Caco-2 (cell line): ENCODE data around the gene CDR2. TPM values are rescaled to one million over a fixed set of nuclear protein-coding genes. Genes with fewer than 3 reads are reported as not detected.

Experiments
- BruUV-seq: library from RNA; stranded (reverse); fragments of 400-500 nt; replicated peaks from 2 replicates; lab custom pipeline; 2021; lab: Mats Ljungman, UMichigan
- CTCF ChIA-PET: fragments of 300-600 bp; sonication (Branson Sonifier 250); formaldehyde crosslinking; loops from one replicate; lab custom pipeline; 2022; ENCODE audit warnings: antibody characterized with exemption; lab: Charles Lee
- POLR2A ChIA-PET: fragments of 300-600 bp; sonication (Branson Sonifier 250); formaldehyde crosslinking; loops from one replicate; lab custom pipeline; 2022; ENCODE audit warnings: antibody characterized with exemption; lab: Charles Lee
- DNase-seq, 2 experiments: peaks; one replicate each; pipeline versions ENCODE4 v3.0.0 to v3.0.0-alpha.2; 2020 to 2022
- H3K27me3 ChIP-seq: replicated peaks from 2 replicates; pipeline ENCODE4 v1.6.0; 2011; ENCODE audit warnings: low read length; ENCODE audit not compliant: control insufficient read depth, insufficient read depth
- H3K36me3 ChIP-seq: 2 replicates; pipeline ENCODE4 v1.5.1; 2011; ENCODE audit warnings: low read length; ENCODE audit not compliant: control insufficient read depth, insufficient read depth
- H3K4me1 ChIP-seq: fragments of 250-450 bp; sonication (Bioruptor Pico); 2 replicates; pipeline ENCODE4 v1.5.1; 2020; ENCODE audit warnings: mild to moderate bottlenecking
- H3K4me3 ChIP-seq: 2 replicates; pipeline ENCODE4 v1.5.1; 2011; ENCODE audit warnings: low read depth, mild to moderate bottlenecking, control low read depth, low read length
- H3K9me3 ChIP-seq: fragments of 250-450 bp; sonication (Bioruptor Pico); 2 replicates; pipeline ENCODE4 v1.5.1; 2020; ENCODE audit warnings: mild to moderate bottlenecking, moderate library complexity
- H3K27ac Mint-ChIP-seq: one replicate; pipeline ENCODE4 v1.8.0; 2022; ENCODE audit warnings: mixed read lengths; ENCODE audit not compliant: unreplicated experiment
- H3K27me3 Mint-ChIP-seq: one replicate; pipeline ENCODE4 v1.8.0; 2022; ENCODE audit warnings: mixed read lengths; ENCODE audit not compliant: insufficient read depth, unreplicated experiment
- H3K36me3 Mint-ChIP-seq: one replicate; pipeline ENCODE4 v1.8.0; 2022; ENCODE audit warnings: mild to moderate bottlenecking, mixed read lengths; ENCODE audit not compliant: insufficient read depth, unreplicated experiment
- H3K4me1 Mint-ChIP-seq: one replicate; pipeline ENCODE4 v1.8.0; 2022; ENCODE audit warnings: low read depth, mixed read lengths; ENCODE audit not compliant: unreplicated experiment
- H3K4me3 Mint-ChIP-seq: one replicate; pipeline ENCODE4 v1.8.0; 2022; ENCODE audit warnings: mild to moderate bottlenecking, moderate library complexity, mixed read lengths; ENCODE audit not compliant: unreplicated experiment
- H3K9me3 Mint-ChIP-seq: one replicate; pipeline ENCODE4 v1.8.0; 2022; ENCODE audit warnings: mixed read lengths; ENCODE audit not compliant: unreplicated experiment
- CTCF ChIP-seq, 2 experiments: fragments of 200-600 bp in 1 of 2; IDR thresholded peaks; 1 replicate in 1 of 2; 2 replicates in 1 of 2; pipeline versions ENCODE4 v1.5.1 to v1.8.0; 2011 to 2022; ENCODE audit warnings: antibody characterized with exemption in 1 of 2, control low read depth in 1 of 2, inconsistent platforms in 1 of 2, low read depth in 1 of 2, low read length in 1 of 2, mild to moderate bottlenecking in 1 of 2, moderate library complexity in 1 of 2; ENCODE audit not compliant: insufficient read depth in 1 of 2, severe bottlenecking in 1 of 2, unreplicated experiment in 1 of 2
- intact Hi-C: fragments of 100-400 bp; cut with micrococcal nuclease; formaldehyde crosslinking; loops from one replicate; pipeline ENCODE4 v1.10.0; 2022; ENCODE audit not compliant: unreplicated experiment
- total RNA-seq: library from RNA; stranded (reverse); gene quantifications from 2 replicates; pipeline ENCODE4 v1.2.3, GENCODE V29; 2022

Gene CDR2
- total RNA-seq, 1 experiment from 2014 or later, result 24.3 TPM

DNA sequence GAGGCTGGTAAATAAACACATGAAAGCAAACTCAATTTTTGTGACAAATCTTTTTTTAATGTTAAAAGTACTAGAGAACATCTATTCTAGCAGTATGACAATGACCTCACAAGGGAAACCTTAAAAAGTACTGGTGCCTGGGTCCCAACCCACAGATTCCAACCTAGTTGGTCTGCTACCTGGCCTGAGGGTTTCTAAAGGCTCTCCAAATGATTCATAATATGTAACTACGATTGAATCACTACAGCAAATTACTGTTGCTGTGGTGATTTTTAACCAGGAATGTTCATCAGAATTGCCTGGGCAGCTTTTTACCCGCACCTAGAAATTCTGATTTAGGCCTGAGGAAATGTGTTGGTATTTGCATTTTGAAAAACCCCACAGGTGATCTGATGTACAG lies 26.1 kb downstream of the CDR2 start:
- H3K4me3 Mint-ChIP-seq, result no peak overlapping the region
- DNase-seq, result no peak
- H3K9me3 ChIP-seq, result no peaks in the 10 kb centered on the region
- no peak overlapping the region for H3K27ac Mint-ChIP-seq
- no peaks in the 10 kb centered on the region for H3K27me3 Mint-ChIP-seq
- no peaks in the 10 kb centered on the region for H3K4me1 Mint-ChIP-seq
- no peak overlapping the region for H3K4me3 ChIP-seq
- no peak for TF ChIP-seq CTCF (IDR thresholded peaks at IDR 0.05; ENCODE audit: insufficient read depth in 1 of 2, low read depth in 1 of 2, low read length in 1 of 2, severe bottlenecking in 1 of 2, unreplicated experiment in 1 of 2)
- ChIA-PET POLR2A (no interaction called here), CTCF (no interaction called here)
- no peaks in the 10 kb centered on the region for H3K27me3 ChIP-seq
- H3K9me3 Mint-ChIP-seq, result no peaks in the 10 kb centered on the region
- intact Hi-C loops, result no loop called here
- H3K36me3 Mint-ChIP-seq, result peaks cover 64% of the 10 kb centered on the region
- peaks cover 17% of the 10 kb centered on the region for H3K4me1 ChIP-seq
- no TSS peak for BruUV-seq
- H3K36me3 ChIP-seq, result peaks cover 4% of the 10 kb centered on the region; the same call in 1 of the 2 replicates

DNA sequence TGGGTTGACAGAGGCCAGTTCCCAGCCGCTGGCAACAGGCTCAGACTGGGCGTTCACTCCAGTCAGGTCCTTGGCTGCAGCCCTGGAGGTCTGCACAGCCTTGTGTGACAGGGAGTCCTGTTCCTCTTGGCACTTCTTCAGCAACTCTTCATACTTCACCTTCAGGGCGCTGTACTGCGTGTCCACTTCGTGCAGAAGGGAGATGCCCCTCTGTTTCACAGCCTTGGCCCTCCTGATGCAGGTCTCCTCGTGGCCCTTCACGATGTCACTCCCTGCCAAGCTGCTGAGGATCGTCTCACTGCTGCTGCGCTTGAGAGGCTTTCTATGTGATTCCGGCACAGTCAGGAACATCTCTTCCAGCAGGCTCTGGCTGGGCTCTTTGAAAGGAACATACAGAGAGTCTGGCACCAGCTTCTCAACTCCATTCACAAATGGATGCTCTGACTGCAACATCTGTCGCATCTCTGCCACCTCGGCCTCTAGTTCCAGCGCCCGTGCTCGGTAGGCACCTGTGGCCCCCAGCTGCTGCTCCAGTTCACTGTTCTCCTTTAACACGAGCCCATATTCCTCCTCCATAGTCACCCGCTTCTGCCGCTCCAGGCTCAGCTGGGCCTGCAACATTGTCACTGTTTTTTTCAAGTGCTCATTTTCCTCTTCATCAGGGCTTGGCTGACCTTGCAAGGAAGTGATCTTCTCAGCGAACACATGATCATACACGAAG lies 27.2 kb downstream of the CDR2 start:
- BruUV-seq, result no TSS peak
- Mint-ChIP-seq H3K4me1 (no peaks in the 10 kb centered on the region), H3K4me3 (no peak overlapping the region), H3K36me3 (peaks cover 59% of the 10 kb centered on the region), H3K27ac (peak overlapping the region; percentile 56), H3K9me3 (no peaks in the 10 kb centered on the region), H3K27me3 (no peaks in the 10 kb centered on the region)
- no peak for DNase-seq
- no peak for TF ChIP-seq CTCF (IDR thresholded peaks at IDR 0.05; ENCODE audit: insufficient read depth in 1 of 2, low read depth in 1 of 2, low read length in 1 of 2, severe bottlenecking in 1 of 2, unreplicated experiment in 1 of 2)
- Histone ChIP-seq H3K36me3 (peaks cover 4% of the 10 kb centered on the region; the same call in 1 of the 2 replicates), H3K4me3 (no peak overlapping the region), H3K9me3 (no peaks in the 10 kb centered on the region), H3K27me3 (no peaks in the 10 kb centered on the region), H3K4me1 (peaks cover 7% of the 10 kb centered on the region)
- ChIA-PET POLR2A (no interaction called here), CTCF (interaction anchor here (1.5 kb wide), 1 partner anchor 10 kb away, joined by 4 read pairs; no protein-coding TSS in a partner anchor)
- intact Hi-C loops, result no loop called here

- CTCF ChIA-PET, result interaction anchor here (1.5 kb wide), 1 partner anchor 9 kb away, joined by 4 read pairs; no protein-coding TSS in a partner anchor
- H3K4me1 ChIP-seq, result no peaks in the 10 kb centered on the region
- Mint-ChIP-seq H3K27ac (no peak overlapping the region), H3K36me3 (peaks cover 59% of the 10 kb centered on the region), H3K9me3 (no peaks in the 10 kb centered on the region), H3K27me3 (no peaks in the 10 kb centered on the region), H3K4me3 (no peak overlapping the region), H3K4me1 (no peaks in the 10 kb centered on the region)
- no peaks in the 10 kb centered on the region for H3K27me3 ChIP-seq
- POLR2A ChIA-PET, result interaction anchor here (0.6 kb wide), 1 partner anchor 25 kb away, joined by 3 read pairs; no protein-coding TSS in a partner anchor
- TF ChIP-seq CTCF (IDR thresholded peaks at IDR 0.05; ENCODE audit: insufficient read depth in 1 of 2, low read depth in 1 of 2, low read length in 1 of 2, severe bottlenecking in 1 of 2, unreplicated experiment in 1 of 2), result no peak
- no peak for DNase-seq
- no peaks in the 10 kb centered on the region for H3K9me3 ChIP-seq
- no TSS peak for BruUV-seq
- no peak overlapping the region for H3K4me3 ChIP-seq
- H3K36me3 ChIP-seq, result peaks cover 4% of the 10 kb centered on the region; the same call in 1 of the 2 replicates
- intact Hi-C loops, result no loop called here
These were observed 27.9 kb downstream of the CDR2 start for GRCh38 chr16:22346483-22346882.
